Adipocyte (in vitro differentiated cells): ENCODE data around the gene HRNR.

ENCODE experiments used
- DNase-seq: peaks from one replicate; pipeline ENCODE4 v3.0.0-alpha.2; 2015; ENCODE audit warnings: low read depth
- H3K27me3 ChIP-seq: replicated peaks from 2 replicates; pipeline ENCODE4 v1.7.0; 2013; ENCODE audit warnings: mild to moderate bottlenecking, low read length, moderate library complexity; ENCODE audit not compliant: control insufficient read depth, insufficient read depth
- H3K36me3 ChIP-seq: 2 replicates; pipeline ENCODE4 v1.7.0; 2013; ENCODE audit warnings: low read length, mild to moderate bottlenecking, moderate library complexity; ENCODE audit not compliant: control insufficient read depth, insufficient read depth, severe bottlenecking
- H3K4me1 ChIP-seq: 2 replicates; pipeline ENCODE4 v1.7.0; 2013; ENCODE audit warnings: mild to moderate bottlenecking, low read length, moderate library complexity; ENCODE audit not compliant: control insufficient read depth, insufficient read depth
- H3K4me3 ChIP-seq: 2 replicates; pipeline ENCODE4 v1.7.0; 2013; ENCODE audit warnings: mild to moderate bottlenecking, low read length, moderate library complexity
- H3K9ac ChIP-seq: 2 replicates; pipeline ENCODE4 v1.7.0; 2013; ENCODE audit warnings: mild to moderate bottlenecking, low read length, moderate library complexity
- H3K9me3 ChIP-seq: 2 replicates; pipeline ENCODE4 v1.7.0; 2013; ENCODE audit warnings: mild to moderate bottlenecking, low read length, moderate library complexity; ENCODE audit not compliant: control insufficient read depth

The HRNR gene

DNA sequence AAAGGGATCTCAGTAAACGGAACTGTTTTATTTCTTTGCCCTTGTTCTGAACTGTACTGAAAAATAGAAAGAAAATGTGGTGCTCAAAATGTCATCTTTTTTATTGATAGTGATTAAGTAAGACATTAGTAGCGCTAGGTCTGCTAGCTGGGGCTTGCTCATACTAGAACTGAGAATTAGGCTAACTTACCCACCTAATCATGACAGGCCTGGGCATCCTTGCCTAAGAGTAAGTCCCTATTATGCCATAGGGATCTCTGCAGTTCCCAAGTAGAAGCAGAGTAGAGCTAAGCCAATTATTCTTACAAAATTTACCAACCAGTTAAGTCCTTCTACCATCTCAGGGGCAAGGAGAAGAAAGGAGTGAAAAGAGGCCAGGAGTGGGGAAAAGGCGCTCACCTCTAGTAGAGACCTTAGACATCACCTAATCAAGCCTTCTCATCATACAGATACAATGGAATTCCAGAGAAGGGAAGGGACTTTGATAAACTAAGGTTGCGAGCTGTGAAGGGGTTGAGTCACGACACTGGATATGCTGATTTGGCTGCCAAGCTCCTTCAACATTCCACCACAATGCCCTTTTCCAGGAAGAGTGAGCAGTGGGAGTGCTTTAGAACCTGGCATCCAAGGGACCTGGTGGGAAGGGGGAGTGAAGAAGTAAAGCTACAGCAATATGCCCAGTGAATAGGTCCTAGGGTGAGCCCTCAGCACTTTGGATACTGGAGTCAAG, 37.3 kb downstream of the HRNR start:
- Histone ChIP-seq H3K27me3 (no peaks in the 10 kb centered on the region), H3K4me1 (peaks cover 38% of the 10 kb centered on the region), H3K9ac (no peak overlapping the region), H3K9me3 (no peaks in the 10 kb centered on the region), H3K36me3 (no peaks in the 10 kb centered on the region), H3K4me3 (no peak overlapping the region)
- no peak for DNase-seq

DNA sequence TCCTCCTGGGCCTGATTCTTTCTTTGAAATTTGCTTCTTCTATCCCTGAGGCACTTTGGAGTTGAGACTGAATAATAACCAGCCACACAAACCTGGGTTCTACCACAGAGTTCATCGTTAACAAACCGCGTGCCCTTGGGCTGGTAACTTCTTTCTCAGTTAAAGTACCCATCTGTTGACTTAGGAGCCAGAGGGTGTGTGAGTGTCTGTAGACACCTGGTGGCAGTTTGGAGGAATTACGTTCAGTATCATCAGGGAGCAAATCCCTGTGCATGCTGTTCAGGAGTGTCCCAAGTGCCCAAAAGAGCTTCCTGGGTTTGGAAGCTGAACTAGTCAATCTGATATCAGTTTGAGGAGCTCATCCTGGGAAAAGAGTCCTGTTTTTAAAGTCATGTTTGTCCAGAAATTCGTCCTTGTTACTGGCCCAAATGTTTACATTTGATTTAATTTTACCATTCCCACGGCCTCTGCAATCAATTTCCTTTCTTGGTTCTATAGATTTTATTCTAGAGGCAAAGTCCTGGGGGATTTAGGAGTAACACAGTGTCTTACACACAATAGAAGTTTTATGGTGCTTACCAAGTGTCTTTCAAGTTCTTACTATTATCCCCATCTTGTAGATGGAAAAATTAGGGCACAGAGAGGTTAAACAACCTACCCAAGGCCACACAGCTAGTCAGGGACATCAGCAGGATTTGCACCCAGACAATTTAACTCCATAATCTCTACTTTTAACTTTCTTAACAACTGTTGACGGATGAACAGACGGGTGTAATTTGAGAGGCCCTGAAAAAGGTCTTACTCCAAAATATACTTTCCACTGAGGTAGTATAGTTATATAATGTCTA, 38.2 kb downstream of the HRNR start:
- Histone ChIP-seq H3K9me3 (no peaks in the 10 kb centered on the region), H3K36me3 (no peaks in the 10 kb centered on the region), H3K27me3 (no peaks in the 10 kb centered on the region), H3K9ac (no peak overlapping the region), H3K4me1 (peaks cover 41% of the 10 kb centered on the region), H3K4me3 (no peak overlapping the region)
- peak; percentile 76 for DNase-seq

DNA sequence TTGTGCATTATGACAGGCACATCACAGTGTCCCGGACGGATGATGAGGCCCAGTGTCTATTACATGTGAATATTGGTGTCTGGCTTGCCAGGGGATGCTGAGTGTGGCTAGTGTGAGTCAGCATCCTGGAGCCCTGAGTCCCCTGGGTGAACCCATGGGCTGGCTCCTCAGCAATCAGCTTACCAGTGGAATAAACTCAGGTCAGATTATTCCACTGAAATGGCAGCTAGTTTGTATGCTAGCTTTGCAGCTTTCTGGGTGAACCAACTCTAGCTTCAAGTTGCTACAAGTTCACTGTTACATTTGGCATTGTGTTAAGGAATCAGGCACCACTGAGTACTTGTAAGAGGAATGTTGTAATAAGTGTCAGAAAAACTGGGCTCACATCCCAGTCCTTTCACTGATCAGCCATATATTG, 41.0 kb downstream of the HRNR start:
- peaks cover 36% of the 10 kb centered on the region for H3K4me1 ChIP-seq
- peak; percentile 42 for DNase-seq
- H3K36me3 ChIP-seq: no peaks in the 10 kb centered on the region
- H3K27me3 ChIP-seq: no peaks in the 10 kb centered on the region
- H3K9me3 ChIP-seq: no peaks in the 10 kb centered on the region
- H3K9ac ChIP-seq: peak overlapping the region; percentile 43
- H3K4me3 ChIP-seq: peak overlapping the region; percentile 23

DNA sequence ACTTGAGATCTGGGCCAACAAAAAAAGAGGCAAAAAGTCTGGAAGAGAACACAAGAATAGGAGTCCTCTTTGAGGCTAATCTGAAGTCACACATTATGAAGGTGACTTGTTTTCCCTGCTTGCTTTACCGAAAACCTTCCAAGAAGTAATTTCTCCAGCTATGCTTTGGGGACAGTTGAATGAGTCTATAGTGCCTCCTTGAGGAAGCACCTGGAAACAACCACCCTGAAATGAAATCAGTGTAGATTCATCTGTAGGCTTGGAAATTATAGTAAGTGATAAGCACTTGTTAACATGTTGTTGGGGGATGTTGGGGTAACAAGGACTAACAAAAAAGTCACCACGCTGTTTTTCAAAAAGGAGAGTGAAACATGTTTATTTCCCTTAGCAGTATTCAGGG, 41.6 kb downstream of the HRNR start:
- no peaks in the 10 kb centered on the region for H3K36me3 ChIP-seq
- H3K4me1 ChIP-seq: peaks cover 36% of the 10 kb centered on the region
- no peak overlapping the region for H3K4me3 ChIP-seq
- no peak for DNase-seq
- H3K9me3 ChIP-seq: no peaks in the 10 kb centered on the region
- peak overlapping the region; percentile 43 for H3K9ac ChIP-seq
- H3K27me3 ChIP-seq: no peaks in the 10 kb centered on the region

DNA sequence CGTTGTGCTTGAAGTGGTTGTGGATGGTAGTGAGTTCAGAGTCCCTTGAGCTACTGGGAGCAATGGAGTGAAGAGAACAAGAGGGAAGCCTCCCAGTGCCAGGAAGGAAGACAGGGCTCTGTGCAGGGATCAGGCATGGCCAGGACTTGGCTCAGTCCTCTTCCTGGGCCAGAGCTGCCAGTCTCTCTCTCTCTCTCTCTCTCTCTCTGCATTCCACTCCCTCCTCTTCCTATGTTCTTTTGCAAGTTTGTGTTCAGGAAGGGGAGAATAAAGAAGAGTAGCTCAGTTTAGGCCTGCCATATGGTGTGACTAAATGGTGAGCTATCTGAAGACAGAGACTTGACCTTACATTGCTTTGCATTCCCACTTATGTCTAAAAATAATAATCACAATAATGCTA, 44.4 kb downstream of the HRNR start:
- H3K9me3 ChIP-seq: no peaks in the 10 kb centered on the region
- H3K27me3 ChIP-seq: peaks cover under 1% of the 10 kb centered on the region
- H3K36me3 ChIP-seq: no peaks in the 10 kb centered on the region
- no peak overlapping the region for H3K4me3 ChIP-seq
- H3K9ac ChIP-seq: no peak overlapping the region
- DNase-seq: no peak
- H3K4me1 ChIP-seq: peaks cover 36% of the 10 kb centered on the region

DNA sequence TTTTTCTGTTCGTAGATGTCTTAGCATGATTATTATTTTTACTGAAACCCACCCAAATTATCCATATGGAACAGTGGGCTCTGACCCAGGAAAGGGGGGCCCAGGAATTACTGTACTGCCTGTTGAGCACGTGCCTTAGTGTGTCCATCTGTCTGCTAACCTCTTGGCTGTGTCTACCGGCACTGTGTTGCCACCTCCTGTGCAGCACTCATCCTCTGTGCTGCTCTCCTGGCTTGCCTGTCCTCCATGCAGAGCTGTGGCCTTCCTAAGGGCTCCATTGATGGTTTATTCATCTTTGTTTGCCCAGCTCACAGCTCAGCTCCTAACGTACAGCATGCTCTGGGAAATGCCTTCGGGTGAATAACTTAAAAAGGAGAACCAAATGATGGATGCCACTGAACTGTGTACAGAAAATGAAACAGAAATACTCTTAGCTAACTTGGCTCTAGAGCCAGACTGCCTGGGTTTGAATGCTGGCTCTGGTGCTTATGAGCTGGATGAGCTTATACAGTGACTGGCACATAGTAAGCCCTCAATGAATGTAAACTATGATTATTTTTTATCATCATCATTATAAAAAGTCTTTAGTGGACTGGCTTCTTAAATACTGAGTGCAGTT, 53.6 kb downstream of the HRNR start:
- DNase-seq: no peak
- Histone ChIP-seq H3K4me3 (no peak overlapping the region), H3K36me3 (no peaks in the 10 kb centered on the region), H3K4me1 (peaks cover 20% of the 10 kb centered on the region), H3K9me3 (no peaks in the 10 kb centered on the region), H3K27me3 (peaks cover 18% of the 10 kb centered on the region), H3K9ac (no peak overlapping the region)

DNA sequence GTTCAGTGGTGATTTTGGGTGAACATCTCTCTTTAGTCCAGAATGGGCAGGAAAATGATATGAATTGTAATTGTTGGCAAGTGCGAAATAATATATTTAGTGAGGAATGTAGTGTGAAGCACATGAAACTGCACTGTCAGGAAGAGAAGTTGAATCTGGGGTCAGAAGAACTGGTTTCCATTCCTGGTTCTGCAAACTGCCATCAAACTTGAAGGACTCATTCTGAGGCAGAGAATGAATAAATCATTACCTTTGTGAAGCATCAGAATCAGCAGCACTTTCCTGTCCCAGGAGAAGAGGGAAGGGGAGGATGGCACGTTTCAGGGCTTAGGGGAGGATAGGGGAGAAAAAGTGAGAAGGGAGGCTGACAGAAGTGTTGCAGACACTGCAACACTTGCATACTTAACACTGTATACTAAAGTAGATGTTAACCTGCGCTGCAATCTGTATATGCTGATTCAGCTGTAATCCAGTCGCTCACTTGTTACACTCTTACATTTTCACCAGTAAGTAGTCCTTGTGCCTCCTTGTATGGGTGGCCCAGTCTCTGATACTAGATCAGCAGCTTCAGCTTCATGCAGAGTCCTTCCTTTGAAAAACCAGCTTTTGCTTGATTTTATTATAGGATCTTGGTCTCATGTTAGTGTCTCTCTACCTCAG, 54.5 kb downstream of the HRNR start:
- no peak for DNase-seq
- Histone ChIP-seq H3K9me3 (no peaks in the 10 kb centered on the region), H3K4me1 (peaks cover 20% of the 10 kb centered on the region), H3K4me3 (no peak overlapping the region), H3K36me3 (no peaks in the 10 kb centered on the region), H3K27me3 (peaks cover 17% of the 10 kb centered on the region), H3K9ac (no peak overlapping the region)

DNA sequence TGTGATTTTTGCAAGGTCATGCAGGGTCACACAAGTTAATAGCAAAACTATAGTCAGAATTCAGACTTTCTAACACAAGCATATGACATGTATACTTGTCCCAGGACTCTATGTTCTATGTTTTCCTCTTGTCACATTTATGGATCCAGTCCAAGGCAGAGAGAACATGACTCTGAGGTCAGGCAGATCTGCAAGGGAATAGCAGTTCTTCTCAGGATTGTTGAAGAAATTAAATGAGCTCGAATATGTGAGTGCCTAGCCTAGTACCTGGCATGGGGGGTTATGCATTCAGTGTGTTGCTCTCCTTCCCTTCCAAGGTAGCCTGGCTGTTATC, 55.5 kb downstream of the HRNR start:
- peaks cover 22% of the 10 kb centered on the region for H3K4me1 ChIP-seq
- no peaks in the 10 kb centered on the region for H3K9me3 ChIP-seq
- H3K36me3 ChIP-seq: no peaks in the 10 kb centered on the region
- H3K4me3 ChIP-seq: no peak overlapping the region
- DNase-seq: no peak
- peaks cover 13% of the 10 kb centered on the region for H3K27me3 ChIP-seq
- no peak overlapping the region for H3K9ac ChIP-seq

DNA sequence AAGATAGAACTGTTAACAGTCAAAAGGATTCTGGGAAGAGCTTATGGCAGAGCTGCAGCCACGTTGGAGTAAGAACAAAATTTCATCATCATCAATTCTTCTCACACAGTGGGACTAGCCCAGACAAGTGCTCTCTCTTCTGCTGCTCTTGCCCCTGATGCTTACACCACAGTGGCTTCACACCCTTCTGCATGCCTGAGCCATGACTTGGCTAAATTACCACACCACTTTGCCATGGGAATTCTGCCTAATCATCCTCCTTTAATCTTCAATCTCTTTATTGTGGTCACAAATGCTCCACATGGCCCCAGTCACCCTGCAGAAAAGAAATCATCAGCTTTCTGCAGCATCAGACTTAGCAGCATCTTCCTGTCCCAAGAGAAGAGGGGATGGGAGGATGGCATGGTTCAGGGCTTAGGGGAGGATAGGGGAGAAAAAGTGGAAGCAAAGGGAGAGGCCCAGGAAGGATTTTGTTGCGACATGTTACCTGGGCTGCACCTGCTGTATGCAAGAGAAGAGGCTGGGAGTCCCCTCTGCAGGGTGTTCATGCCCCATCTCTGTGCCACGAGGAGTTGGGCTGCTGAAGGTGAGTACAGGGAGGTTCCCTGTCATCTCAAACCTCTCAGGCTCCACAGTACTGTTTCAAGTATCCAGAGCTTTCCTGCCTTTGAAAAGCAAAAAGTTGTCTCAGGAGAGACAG, 56.0 kb downstream of the HRNR start:
- H3K36me3 ChIP-seq: no peaks in the 10 kb centered on the region
- no peak overlapping the region for H3K9ac ChIP-seq
- peaks cover 8% of the 10 kb centered on the region for H3K27me3 ChIP-seq
- H3K4me3 ChIP-seq: no peak overlapping the region
- H3K4me1 ChIP-seq: peaks cover 27% of the 10 kb centered on the region
- DNase-seq: no peak
- H3K9me3 ChIP-seq: no peaks in the 10 kb centered on the region

DNA sequence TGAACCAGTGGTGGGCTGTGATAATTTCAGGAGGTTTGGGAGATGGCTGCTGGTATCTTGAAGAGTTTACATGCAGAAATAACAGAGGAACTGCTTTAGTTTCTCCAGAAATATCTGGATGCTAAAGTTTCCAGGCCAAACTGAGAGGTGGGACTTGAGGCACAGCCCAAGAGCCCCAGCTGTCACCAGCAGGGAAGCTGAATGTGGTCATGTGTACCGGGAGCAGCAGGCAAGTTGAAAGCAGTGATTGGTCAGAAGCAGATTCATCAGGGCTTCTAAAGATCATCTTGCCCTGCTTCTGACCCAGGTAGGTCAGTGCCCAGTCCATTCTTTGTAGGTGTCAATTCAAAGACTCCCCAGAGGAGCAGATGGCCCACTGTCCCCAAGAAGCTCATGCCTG, 57.0 kb downstream of the HRNR start:
- Histone ChIP-seq H3K36me3 (no peaks in the 10 kb centered on the region), H3K4me1 (peaks cover 32% of the 10 kb centered on the region), H3K9ac (no peak overlapping the region), H3K27me3 (peaks cover 5% of the 10 kb centered on the region), H3K4me3 (no peak overlapping the region), H3K9me3 (no peaks in the 10 kb centered on the region)
- DNase-seq: no peak
